Measurements from ENCODE around the gene CHRNA4. TPM values are rescaled to one million over a fixed set of nuclear protein-coding genes. Genes with fewer than 3 reads are reported as not detected.

The CHRNA4 gene
- polyA plus RNA-seq, 1 experiment: not detected

DNA sequence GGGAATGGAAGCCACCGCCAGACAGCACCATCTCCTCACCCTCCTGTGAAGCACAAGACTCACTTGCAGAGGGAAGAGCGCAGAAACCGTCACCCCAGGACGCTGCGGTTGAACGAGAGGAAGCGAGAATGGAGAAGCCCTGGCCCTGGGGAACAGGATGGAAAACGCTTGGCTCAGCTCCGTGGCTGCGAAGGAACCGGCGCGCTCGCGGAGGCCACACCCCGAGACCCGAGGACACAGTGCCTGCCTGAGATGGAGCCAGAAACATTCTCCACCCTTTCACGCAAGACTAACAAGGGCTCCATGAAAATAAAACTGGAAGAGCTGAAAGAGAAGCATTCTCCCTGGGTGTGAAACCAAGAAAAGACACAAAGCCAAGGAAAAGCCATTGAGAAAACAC is 25.3 kb upstream of the CHRNA4 start:
- POLR2A ChIA-PET: no interaction called here
- CTCF ChIA-PET: no interaction called here
- no peak for DNase-seq (ENCODE audit: low read depth, low spot score)
- Histone ChIP-seq H3K9me3 (ENCODE audit: control insufficient read depth, insufficient read depth, low read length) (peaks cover 33% of the 10 kb centered on the region), H3K27me3 (ENCODE audit: control insufficient read depth, insufficient read depth, low read length) (peaks cover 2% of the 10 kb centered on the region), H3K4me3 (ENCODE audit: low read depth, low read length) (no peak overlapping the region), H3K27ac (ENCODE audit: low read depth, low read length) (no peak overlapping the region)
- no peak for TF ChIP-seq CTCF (IDR thresholded peaks at IDR 0.05; ENCODE audit: low read depth, low read length)

GRCh38 chr20:63385819-63386218 is 24.7 kb upstream of the CHRNA4 start:
- CTCF ChIA-PET: no interaction called here
- POLR2A ChIA-PET: no interaction called here

DNA sequence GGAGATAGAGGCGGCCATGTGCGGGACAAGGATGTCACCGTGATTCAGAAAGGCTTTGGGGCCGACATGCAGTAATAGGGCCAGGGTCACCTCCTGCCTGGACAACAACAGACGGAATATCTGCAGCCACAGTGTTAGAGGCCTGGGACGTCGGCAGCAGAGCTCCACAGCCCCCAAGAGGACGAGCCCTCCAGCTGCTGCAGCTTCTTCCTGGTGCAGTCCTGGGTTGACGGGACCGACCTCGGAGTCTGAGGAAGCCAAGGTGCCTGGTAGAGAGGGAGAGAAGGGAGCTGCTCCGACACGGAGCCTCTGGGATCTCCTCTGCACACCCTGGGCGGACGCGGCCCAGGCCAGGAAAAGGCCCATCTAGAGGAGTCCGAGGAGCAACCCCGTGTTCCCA is 23.2 kb upstream of the CHRNA4 start:
- ChIA-PET POLR2A (no interaction called here), CTCF (no interaction called here)
- no peak for TF ChIP-seq CTCF (IDR thresholded peaks at IDR 0.05; ENCODE audit: low read depth, low read length)

More at GRCh38 chr20:63385819-63386218, 24.7 kb upstream of the CHRNA4 start:
- no peak for TF ChIP-seq CTCF (IDR thresholded peaks at IDR 0.05; ENCODE audit: low read depth, low read length)
- Histone ChIP-seq H3K27ac (ENCODE audit: low read depth, low read length) (no peak overlapping the region), H3K9me3 (ENCODE audit: control insufficient read depth, insufficient read depth, low read length) (peaks cover 31% of the 10 kb centered on the region), H3K27me3 (ENCODE audit: control insufficient read depth, insufficient read depth, low read length) (peaks cover 2% of the 10 kb centered on the region), H3K4me3 (ENCODE audit: low read depth, low read length) (no peak overlapping the region)
- DNase-seq (ENCODE audit: low read depth, low spot score): no peak

DNA sequence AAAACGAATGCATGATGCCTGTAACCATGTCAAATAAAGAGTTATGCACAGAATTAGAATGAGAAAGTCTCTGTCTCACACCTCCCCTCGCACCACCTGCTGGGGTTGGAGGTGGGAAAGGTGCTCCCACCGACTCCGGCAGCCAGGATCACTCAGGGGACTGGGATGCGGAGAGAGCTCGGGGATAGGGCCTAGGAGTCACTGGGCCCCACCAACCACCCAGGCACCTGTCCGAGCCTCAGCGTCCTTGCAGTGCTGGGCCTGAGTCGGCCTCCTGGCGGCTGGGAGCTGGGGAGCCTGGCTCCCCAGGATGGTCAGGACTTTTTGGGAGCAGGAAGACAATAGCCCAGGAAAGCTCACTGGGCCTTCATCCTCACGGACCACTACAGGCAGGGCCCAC is 22.4 kb upstream of the CHRNA4 start:
- ChIA-PET POLR2A (no interaction called here), CTCF (interaction anchor here (1.2 kb wide), 1 partner anchor 165 kb away, joined by 3 read pairs; no protein-coding TSS in a partner anchor)
- Histone ChIP-seq H3K27me3 (ENCODE audit: control insufficient read depth, insufficient read depth, low read length) (peaks cover 5% of the 10 kb centered on the region), H3K4me3 (ENCODE audit: low read depth, low read length) (no peak overlapping the region), H3K9me3 (ENCODE audit: control insufficient read depth, insufficient read depth, low read length) (peaks cover 35% of the 10 kb centered on the region), H3K27ac (ENCODE audit: low read depth, low read length) (no peak overlapping the region)
- DNase-seq (ENCODE audit: low read depth, low spot score): no peak
- no peak for TF ChIP-seq CTCF (IDR thresholded peaks at IDR 0.05; ENCODE audit: low read depth, low read length)

More for the DNA sequence above, 23.2 kb upstream of the CHRNA4 start:
- DNase-seq (ENCODE audit: low read depth, low spot score): no peak
- Histone ChIP-seq H3K4me3 (ENCODE audit: low read depth, low read length) (no peak overlapping the region), H3K27ac (ENCODE audit: low read depth, low read length) (no peak overlapping the region), H3K27me3 (ENCODE audit: control insufficient read depth, insufficient read depth, low read length) (peaks cover 2% of the 10 kb centered on the region), H3K9me3 (ENCODE audit: control insufficient read depth, insufficient read depth, low read length) (peaks cover 35% of the 10 kb centered on the region)

- Histone ChIP-seq H3K27me3 (ENCODE audit: control insufficient read depth, insufficient read depth, low read length) (peaks cover 8% of the 10 kb centered on the region), H3K27ac (ENCODE audit: low read depth, low read length) (no peak overlapping the region), H3K9me3 (ENCODE audit: control insufficient read depth, insufficient read depth, low read length) (peaks cover 31% of the 10 kb centered on the region), H3K4me3 (ENCODE audit: low read depth, low read length) (no peak overlapping the region)
- CTCF ChIA-PET: interaction anchor here (1.2 to 3.4 kb wide), 5 partner anchors 9 to 164 kb away, joined by 3 to 47 read pairs (median 6); no protein-coding TSS in a partner anchor
- POLR2A ChIA-PET: no interaction called here
- DNase-seq (ENCODE audit: low read depth, low spot score): no peak
- TF ChIP-seq CTCF (IDR thresholded peaks at IDR 0.05; ENCODE audit: low read depth, low read length): no peak
These were observed 21.6 kb upstream of the CHRNA4 start for GRCh38 chr20:63382551-63383300.
